Breast epithelium (tissue), 3 donors: ENCODE results near the gene CNPY4.

Experiments
- POLR2A ChIP-seq: fragments of 450-650 bp; IDR thresholded peaks from one replicate; pipeline ENCODE4 v1.6.1; 2016; ENCODE audit warnings: antibody characterized with exemption, mild to moderate bottlenecking, moderate library complexity
- POLR2AphosphoS5 ChIP-seq, 3 donors: sonication (generic); formaldehyde crosslinking; IDR thresholded peaks; one replicate each; pipeline ENCODE4 v1.6.1; 2017; ENCODE audit warnings: antibody characterized with exemption in 3 of 3
- TF ChIP-seq, protein P1 (sequence below), 3 donors: fragments of 450-650 bp; IDR thresholded peaks; one replicate each; pipeline ENCODE4 v1.5.1; 2016 to 2017; ENCODE audit warnings: antibody characterized with exemption in 3 of 3, mild to moderate bottlenecking in 3 of 3, moderate library complexity in 3 of 3

DNA sequence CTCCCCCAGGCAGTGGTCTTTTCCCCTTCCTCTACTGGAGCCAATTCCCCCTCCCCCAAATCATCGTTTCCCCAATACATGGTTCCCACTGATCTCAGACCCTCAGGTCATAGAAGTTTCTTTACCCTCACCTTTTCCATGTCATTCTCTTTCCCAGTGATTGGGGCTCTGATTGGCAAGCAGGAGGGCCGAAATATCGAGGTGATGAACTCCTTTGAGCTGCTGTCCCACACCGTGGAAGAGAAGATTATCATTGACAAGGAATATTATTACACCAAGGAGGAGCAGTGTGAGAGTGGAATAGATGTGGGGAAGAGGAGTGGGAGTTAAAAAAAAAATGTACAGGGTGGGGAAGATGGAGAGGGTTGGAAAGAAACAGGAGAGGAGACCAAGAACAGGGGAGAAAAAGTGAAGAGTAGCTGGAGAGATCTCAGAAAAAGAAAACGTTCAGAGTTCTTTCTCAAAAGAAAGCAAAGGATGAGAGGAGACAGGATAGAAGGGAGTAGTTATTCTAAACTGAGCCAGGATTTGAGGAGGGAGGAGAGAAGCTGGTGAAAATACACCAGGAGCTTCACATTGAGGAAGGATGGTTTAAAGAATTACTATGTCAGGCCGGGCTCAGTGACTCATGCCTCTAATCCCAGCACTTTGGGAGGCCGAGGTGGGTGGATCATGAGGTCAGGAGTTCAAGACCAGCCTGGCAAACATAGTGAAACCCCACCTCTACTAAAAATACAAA is 29.8 kb upstream of the CNPY4 start:
- no peak for TF ChIP-seq POLR2A
- TF ChIP-seq, protein P1, sequence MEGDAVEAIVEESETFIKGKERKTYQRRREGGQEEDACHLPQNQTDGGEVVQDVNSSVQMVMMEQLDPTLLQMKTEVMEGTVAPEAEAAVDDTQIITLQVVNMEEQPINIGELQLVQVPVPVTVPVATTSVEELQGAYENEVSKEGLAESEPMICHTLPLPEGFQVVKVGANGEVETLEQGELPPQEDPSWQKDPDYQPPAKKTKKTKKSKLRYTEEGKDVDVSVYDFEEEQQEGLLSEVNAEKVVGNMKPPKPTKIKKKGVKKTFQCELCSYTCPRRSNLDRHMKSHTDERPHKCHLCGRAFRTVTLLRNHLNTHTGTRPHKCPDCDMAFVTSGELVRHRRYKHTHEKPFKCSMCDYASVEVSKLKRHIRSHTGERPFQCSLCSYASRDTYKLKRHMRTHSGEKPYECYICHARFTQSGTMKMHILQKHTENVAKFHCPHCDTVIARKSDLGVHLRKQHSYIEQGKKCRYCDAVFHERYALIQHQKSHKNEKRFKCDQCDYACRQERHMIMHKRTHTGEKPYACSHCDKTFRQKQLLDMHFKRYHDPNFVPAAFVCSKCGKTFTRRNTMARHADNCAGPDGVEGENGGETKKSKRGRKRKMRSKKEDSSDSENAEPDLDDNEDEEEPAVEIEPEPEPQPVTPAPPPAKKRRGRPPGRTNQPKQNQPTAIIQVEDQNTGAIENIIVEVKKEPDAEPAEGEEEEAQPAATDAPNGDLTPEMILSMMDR (IDR thresholded peaks at IDR 0.05) = no peak
- no peak for TF ChIP-seq POLR2AphosphoS5 (IDR thresholded peaks at IDR 0.05)
